Activated CD4-positive, alpha-beta T cell treated with anti-CD3 and anti-CD28 coated beads, Interleukin-2, amount 10 ng/mL, durations not matched to agents 7 days and 5 days (primary cell): ENCODE results near the gene NAPA. TPM values are rescaled to one million over a fixed set of nuclear protein-coding genes. Genes with fewer than 3 reads are reported as not detected.

Experiments used
- CTCF ChIA-PET: fragments of 350-600 bp; sonication (Branson Sonifier 250); formaldehyde crosslinking; loops from one replicate; lab custom pipeline; 2021; ENCODE audit warnings: antibody characterized with exemption; lab: Charles Lee
- POLR2A ChIA-PET: fragments of 350-600 bp; sonication (Branson Sonifier 250); formaldehyde crosslinking; loops from one replicate; lab custom pipeline; 2021; ENCODE audit warnings: antibody characterized with exemption; lab: Charles Lee
- DNase-seq: peaks from one replicate; pipeline ENCODE4 v3.0.0-alpha.2; 2020
- H3K27ac Mint-ChIP-seq: one replicate; pipeline ENCODE4 v1.8.0; 2021; ENCODE audit warnings: mild to moderate bottlenecking, moderate library complexity, mixed read lengths
- H3K27me3 Mint-ChIP-seq: one replicate; pipeline ENCODE4 v1.8.0; 2021; ENCODE audit warnings: mixed read lengths
- H3K36me3 Mint-ChIP-seq: one replicate; pipeline ENCODE4 v1.8.0; 2021; ENCODE audit warnings: low read depth, mixed read lengths
- H3K4me1 Mint-ChIP-seq: one replicate; pipeline ENCODE4 v1.8.0; 2021; ENCODE audit warnings: mixed read lengths
- H3K4me3 Mint-ChIP-seq: one replicate; pipeline ENCODE4 v1.8.0; 2021; ENCODE audit warnings: mild to moderate bottlenecking, moderate library complexity, mixed read lengths
- H3K9me3 Mint-ChIP-seq: one replicate; pipeline ENCODE4 v1.8.0; 2021; ENCODE audit warnings: mixed read lengths
- total RNA-seq, 2 experiments: library from RNA; stranded (reverse); gene quantifications; one replicate each; pipeline ENCODE4 v1.2.3, GENCODE V29; 2021

The NAPA gene
- total RNA-seq, 2 experiments from 2014 or later: 121 to 133 TPM

DNA sequence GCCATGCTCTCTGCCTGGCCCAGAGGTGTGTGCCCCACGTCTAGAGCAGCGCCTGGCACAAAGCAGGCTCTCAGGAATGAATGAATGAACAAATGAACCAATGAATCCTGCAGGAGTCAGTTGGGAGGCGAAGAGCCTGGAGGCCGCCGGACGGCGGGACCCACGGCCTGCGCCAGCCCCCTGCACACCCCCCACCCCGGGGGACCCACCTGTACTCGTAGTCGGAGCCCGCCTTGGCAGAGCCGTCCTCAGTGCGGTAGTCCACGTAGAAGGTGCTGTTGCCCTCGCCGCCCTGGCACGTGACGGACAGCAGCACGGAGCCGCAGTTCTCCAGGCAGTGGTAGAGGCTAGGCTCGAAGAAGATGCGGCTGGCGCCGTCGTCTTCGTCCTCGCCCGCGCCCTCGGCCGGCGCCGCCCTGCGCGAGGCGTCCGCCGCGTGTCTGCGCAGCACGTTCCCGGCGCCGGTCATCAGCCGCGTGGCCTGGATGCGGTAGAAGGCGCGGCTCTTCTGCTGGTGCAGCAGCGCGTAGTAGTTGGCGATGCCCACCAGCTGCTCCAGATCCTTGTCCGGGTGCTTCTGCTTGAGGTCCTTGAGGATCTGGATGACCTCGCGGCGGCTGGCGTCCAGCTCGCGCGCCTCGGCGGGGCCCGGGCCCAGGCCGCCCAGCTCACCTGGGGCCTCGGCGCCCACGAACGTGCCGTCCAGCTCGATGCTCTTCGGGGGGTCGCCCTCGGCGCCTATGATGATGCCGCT lies 58.0 kb downstream of the NAPA start:
- H3K36me3 Mint-ChIP-seq: no peaks in the 10 kb centered on the region
- CTCF ChIA-PET: interaction anchor here (1.1 kb wide), 1 partner anchor 27 kb away, joined by 3 read pairs; the partner anchor contains the start of gene KPTN
- no peaks in the 10 kb centered on the region for H3K9me3 Mint-ChIP-seq
- H3K4me1 Mint-ChIP-seq: peaks cover 1% of the 10 kb centered on the region
- H3K27me3 Mint-ChIP-seq: peaks cover 30% of the 10 kb centered on the region
- no peak overlapping the region for H3K4me3 Mint-ChIP-seq
- H3K27ac Mint-ChIP-seq: no peak overlapping the region
- no peak for DNase-seq
- POLR2A ChIA-PET: no interaction called here

- Mint-ChIP-seq H3K27ac (no peak overlapping the region), H3K4me3 (no peak overlapping the region), H3K27me3 (peaks cover 65% of the 10 kb centered on the region), H3K36me3 (no peaks in the 10 kb centered on the region), H3K9me3 (no peaks in the 10 kb centered on the region), H3K4me1 (peaks cover 26% of the 10 kb centered on the region)
- no peak for DNase-seq
- ChIA-PET CTCF (interaction anchor here (0.6 kb wide), 1 partner anchor 224 kb away, joined by 3 read pairs; no protein-coding TSS in a partner anchor), POLR2A (no interaction called here)
Observed at GRCh38 chr19:47450478-47450877, 64.4 kb downstream of the NAPA start.

- DNase-seq: no peak
- ChIA-PET CTCF (interaction anchor here (1.1 to 3.6 kb wide), 2 partner anchors 12 to 15 kb away, joined by 4 to 26 read pairs; no protein-coding TSS in a partner anchor), POLR2A (no interaction called here)
- peaks cover 66% of the 10 kb centered on the region for H3K27me3 Mint-ChIP-seq
- peaks cover 44% of the 10 kb centered on the region for H3K4me1 Mint-ChIP-seq
- H3K9me3 Mint-ChIP-seq: no peaks in the 10 kb centered on the region
- peaks cover 3% of the 10 kb centered on the region for H3K36me3 Mint-ChIP-seq
- no peak overlapping the region for H3K27ac Mint-ChIP-seq
- peak overlapping the region; percentile 0 for H3K4me3 Mint-ChIP-seq
Observed at GRCh38 chr19:47448360-47448727, 66.5 kb downstream of the NAPA start.

- Mint-ChIP-seq H3K4me1 (peaks cover 47% of the 10 kb centered on the region), H3K36me3 (peaks cover 3% of the 10 kb centered on the region)
- POLR2A ChIA-PET: no interaction called here
Observed at GRCh38 chr19:47447470-47448359, 67.1 kb downstream of the NAPA start.

DNA sequence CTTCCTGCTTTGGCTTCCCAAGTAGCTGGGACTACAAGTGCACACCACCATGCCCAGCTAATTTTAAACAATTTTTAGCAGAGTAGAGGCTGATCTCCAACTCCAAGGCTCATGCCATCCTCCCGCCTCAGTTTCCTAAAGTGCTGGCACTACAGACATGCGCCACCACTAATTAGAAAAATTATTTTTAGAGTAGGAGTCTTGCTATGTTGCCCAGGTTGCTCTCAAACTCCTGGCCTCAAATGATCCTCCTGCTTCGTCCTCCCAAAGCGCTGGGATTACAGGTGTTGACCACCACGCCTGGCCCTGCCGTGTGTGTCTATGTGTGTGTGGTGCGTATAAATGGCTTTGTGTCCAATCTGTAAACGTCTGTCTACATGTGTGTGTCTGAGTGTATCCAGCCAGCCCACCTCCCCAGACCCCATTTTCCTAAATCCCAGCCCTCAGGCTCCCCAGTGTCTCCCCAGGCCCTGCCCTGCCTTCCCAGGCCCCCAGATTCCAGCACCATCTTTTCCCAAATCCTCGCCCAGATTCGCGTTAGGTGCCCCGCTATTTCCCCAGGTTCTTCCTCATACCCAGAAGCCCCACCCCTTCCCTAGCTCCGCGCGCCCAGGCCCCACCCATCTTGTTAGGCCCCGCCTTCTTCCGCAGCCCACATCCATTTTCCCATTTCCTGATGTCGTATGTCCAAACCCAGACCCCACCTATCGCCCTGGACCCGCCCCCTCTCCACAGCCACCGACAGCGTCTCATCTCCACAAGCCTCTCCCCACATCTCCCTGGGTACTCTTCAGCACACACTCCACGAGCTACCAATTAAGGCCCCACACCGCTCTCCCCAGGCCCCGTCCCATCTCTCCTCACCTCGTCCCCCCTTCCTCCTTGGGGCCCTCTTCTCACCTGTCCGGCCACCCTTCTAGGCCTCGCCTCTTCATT lies 68.1 kb downstream of the NAPA start:
- DNase-seq: peak; percentile 33
- POLR2A ChIA-PET: no interaction called here
- peaks cover 3% of the 10 kb centered on the region for H3K36me3 Mint-ChIP-seq
- peak overlapping the region; percentile 76 for H3K27ac Mint-ChIP-seq
- H3K4me3 Mint-ChIP-seq: peak overlapping the region; percentile 17
- CTCF ChIA-PET: interaction anchor here (0.7 to 3.6 kb wide), 9 partner anchors 11 to 271 kb away, joined by 3 to 26 read pairs (median 4); partner anchors contain the start of gene NAPA
- H3K27me3 Mint-ChIP-seq: peaks cover 75% of the 10 kb centered on the region
- peaks cover 47% of the 10 kb centered on the region for H3K4me1 Mint-ChIP-seq
- no peaks in the 10 kb centered on the region for H3K9me3 Mint-ChIP-seq

More at GRCh38 chr19:47447470-47448359, 67.1 kb downstream of the NAPA start:
- H3K27me3 Mint-ChIP-seq: peaks cover 72% of the 10 kb centered on the region
- peak overlapping the region; percentile 76 for H3K27ac Mint-ChIP-seq
- H3K4me3 Mint-ChIP-seq: peak overlapping the region; percentile 1
- H3K9me3 Mint-ChIP-seq: no peaks in the 10 kb centered on the region
- DNase-seq: peak; percentile 72
- CTCF ChIA-PET: interaction anchor here (0.6 to 3.6 kb wide), 8 partner anchors 12 to 270 kb away, joined by 3 to 26 read pairs (median 3); partner anchors contain the start of gene NAPA

- POLR2A ChIA-PET: no interaction called here
- H3K27ac Mint-ChIP-seq: no peak overlapping the region
Observed at GRCh38 chr19:47445937-47446402, 68.9 kb downstream of the NAPA start.

DNA sequence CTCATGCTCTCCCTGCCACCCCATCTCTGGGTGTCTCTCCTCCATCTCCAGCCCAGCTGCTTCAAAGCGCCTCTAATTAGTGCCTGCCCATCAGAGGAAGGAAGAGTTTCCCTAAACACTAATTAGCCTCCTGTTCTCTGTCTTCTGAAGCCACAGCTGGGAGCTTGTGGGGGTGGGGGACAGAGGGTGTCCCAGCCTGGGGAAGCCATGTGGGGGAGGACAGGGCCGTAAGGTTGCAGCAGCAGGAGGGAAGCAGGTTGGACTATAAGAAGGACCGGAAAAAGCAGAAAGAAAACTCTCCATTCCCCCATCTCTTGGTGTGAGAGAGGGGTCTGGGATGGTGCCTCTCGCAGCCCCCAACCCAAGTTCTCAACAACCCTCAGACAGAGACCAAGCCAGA lies 69.3 kb downstream of the NAPA start:
- ChIA-PET CTCF (interaction anchor here (0.6 to 3.6 kb wide), 7 partner anchors 9 to 661 kb away, joined by 3 to 26 read pairs (median 3); partner anchors contain the start of gene NAPA), POLR2A (no interaction called here)
- Mint-ChIP-seq H3K27me3 (peaks cover 73% of the 10 kb centered on the region), H3K4me1 (peaks cover 47% of the 10 kb centered on the region), H3K36me3 (peaks cover 3% of the 10 kb centered on the region), H3K27ac (no peak overlapping the region), H3K4me3 (peak overlapping the region; percentile 42), H3K9me3 (no peaks in the 10 kb centered on the region)
- no peak for DNase-seq

More at GRCh38 chr19:47445937-47446402, 68.9 kb downstream of the NAPA start:
- Mint-ChIP-seq H3K4me1 (peaks cover 47% of the 10 kb centered on the region), H3K27me3 (peaks cover 76% of the 10 kb centered on the region), H3K36me3 (peaks cover 3% of the 10 kb centered on the region), H3K4me3 (peak overlapping the region; percentile 42), H3K9me3 (no peaks in the 10 kb centered on the region)
- CTCF ChIA-PET: interaction anchor here (0.7 to 3.6 kb wide), 5 partner anchors 10 to 222 kb away, joined by 3 to 26 read pairs (median 6); partner anchors contain the start of gene NAPA
- peak; percentile 70 for DNase-seq

GRCh38 chr19:47444388-47444821 lies 70.5 kb downstream of the NAPA start:
- DNase-seq: peak; percentile 56
- ChIA-PET POLR2A (no interaction called here), CTCF (interaction anchor here (0.9 to 2.7 kb wide), 3 partner anchors 8 to 279 kb away, joined by 3 to 6 read pairs (median 3); partner anchors contain the start of gene NAPA)
- H3K4me3 Mint-ChIP-seq: no peak overlapping the region
- peaks cover 64% of the 10 kb centered on the region for H3K27me3 Mint-ChIP-seq
- no peaks in the 10 kb centered on the region for H3K9me3 Mint-ChIP-seq
- no peak overlapping the region for H3K27ac Mint-ChIP-seq
- peaks cover 47% of the 10 kb centered on the region for H3K4me1 Mint-ChIP-seq
- H3K36me3 Mint-ChIP-seq: peaks cover 3% of the 10 kb centered on the region

GRCh38 chr19:47443331-47443730 lies 71.5 kb downstream of the NAPA start:
- H3K4me1 Mint-ChIP-seq: peaks cover 43% of the 10 kb centered on the region
- no peaks in the 10 kb centered on the region for H3K9me3 Mint-ChIP-seq
- no peak for DNase-seq
- peaks cover 61% of the 10 kb centered on the region for H3K27me3 Mint-ChIP-seq
- H3K27ac Mint-ChIP-seq: no peak overlapping the region
- ChIA-PET CTCF (no interaction called here), POLR2A (no interaction called here)
- no peak overlapping the region for H3K4me3 Mint-ChIP-seq
- peaks cover 3% of the 10 kb centered on the region for H3K36me3 Mint-ChIP-seq

GRCh38 chr19:47438793-47439220 lies 76.1 kb downstream of the NAPA start:
- Mint-ChIP-seq H3K4me1 (peaks cover 36% of the 10 kb centered on the region), H3K9me3 (no peaks in the 10 kb centered on the region), H3K4me3 (no peak overlapping the region), H3K36me3 (no peaks in the 10 kb centered on the region), H3K27ac (no peak overlapping the region), H3K27me3 (peaks cover 30% of the 10 kb centered on the region)
- CTCF ChIA-PET: interaction anchor here (1.1 to 2.0 kb wide), 2 partner anchors 45 to 259 kb away, joined by 4 to 6 read pairs; partner anchors contain the start of gene KPTN
- no peak for DNase-seq
- POLR2A ChIA-PET: no interaction called here
